ENCODE results near the gene OGT.
"Not testable (repeated sequence)": the region's sequence is repeated elsewhere in the genome, so short reads cannot be mapped to it uniquely, and the experiment has no call there.

Gene OGT

DNA sequence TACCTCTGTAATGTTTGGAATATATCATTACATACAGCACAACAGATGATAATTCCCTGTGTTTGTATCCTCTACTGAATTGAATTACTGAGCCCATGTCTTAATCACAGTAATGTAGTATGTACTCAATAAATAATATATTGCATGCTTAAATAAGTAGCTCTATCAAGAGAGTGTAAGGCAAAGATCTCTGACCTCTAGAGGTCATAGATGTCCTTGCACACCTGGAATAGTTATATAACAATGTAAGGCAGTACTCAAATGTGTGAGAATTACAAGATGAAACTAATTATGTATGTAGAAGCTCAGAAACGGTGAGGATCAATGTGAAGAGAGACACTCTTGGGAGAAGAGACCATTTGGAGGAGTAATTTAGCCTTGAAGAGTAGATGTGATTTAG is 31.0 kb downstream of the OGT start:
- Histone ChIP-seq H3K9me3 (ENCODE audit: low read depth, low read length) (no peaks in the 10 kb centered on the region), H3K9ac (ENCODE audit: insufficient read length) (no peak overlapping the region), H3K36me3 (ENCODE audit: insufficient read depth, low read length) (peaks cover 88% of the 10 kb centered on the region), H3K4me3 (no peak overlapping the region), H3K27ac (no peak overlapping the region)
- no peak for TF ChIP-seq POLR2AphosphoS5 (IDR thresholded peaks at IDR 0.05; ENCODE audit: borderline replicate concordance, low read depth, low read length)
- TF ChIP-seq EZH2 (IDR thresholded peaks at IDR 0.05): no peak
- TF ChIP-seq FOXP2 (optimal IDR thresholded peaks at IDR 0.05; ENCODE audit: control extremely low read depth, extremely low read length, insufficient read depth): no peak
- no peak for DNase-seq (ENCODE audit: low read depth, low spot score)

DNA sequence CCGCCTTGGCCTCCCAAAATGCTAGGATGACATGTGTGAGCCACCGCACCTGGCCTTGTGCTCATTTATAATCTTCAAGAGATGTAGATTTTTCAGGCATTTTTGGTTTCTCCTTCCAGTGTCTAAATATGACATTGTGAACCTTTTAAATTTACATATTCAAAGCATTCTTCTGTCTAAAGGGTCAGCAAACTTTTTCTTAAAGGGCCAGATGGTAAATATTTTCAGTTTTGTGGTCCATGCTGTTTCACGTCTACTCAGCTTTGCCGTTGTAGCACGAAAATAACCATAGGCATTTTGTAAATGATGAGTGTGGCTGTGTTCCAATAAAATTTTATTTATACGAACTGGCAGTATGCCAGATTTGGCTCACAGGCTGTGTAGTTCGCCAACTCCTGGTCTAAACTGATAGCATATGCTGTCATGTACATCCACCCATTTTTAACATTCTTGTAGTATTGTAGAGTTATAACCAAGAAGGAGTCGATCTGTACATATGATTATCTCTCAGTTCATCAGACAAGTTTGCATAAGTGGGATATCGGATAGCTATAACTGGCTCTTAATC is 32.7 kb downstream of the OGT start:
- TF ChIP-seq FOXP2 (optimal IDR thresholded peaks at IDR 0.05; ENCODE audit: control extremely low read depth, extremely low read length, insufficient read depth): no peak
- TF ChIP-seq POLR2AphosphoS5 (IDR thresholded peaks at IDR 0.05; ENCODE audit: borderline replicate concordance, low read depth, low read length): no peak
- no peak for TF ChIP-seq EZH2 (IDR thresholded peaks at IDR 0.05)
- Histone ChIP-seq H3K4me3 (no peak overlapping the region), H3K36me3 (ENCODE audit: insufficient read depth, low read length) (peaks cover 79% of the 10 kb centered on the region), H3K9ac (ENCODE audit: insufficient read length) (no peak overlapping the region), H3K9me3 (ENCODE audit: low read depth, low read length) (no peaks in the 10 kb centered on the region), H3K27ac (no peak overlapping the region)
- no peak for DNase-seq (ENCODE audit: low read depth, low spot score)

DNA sequence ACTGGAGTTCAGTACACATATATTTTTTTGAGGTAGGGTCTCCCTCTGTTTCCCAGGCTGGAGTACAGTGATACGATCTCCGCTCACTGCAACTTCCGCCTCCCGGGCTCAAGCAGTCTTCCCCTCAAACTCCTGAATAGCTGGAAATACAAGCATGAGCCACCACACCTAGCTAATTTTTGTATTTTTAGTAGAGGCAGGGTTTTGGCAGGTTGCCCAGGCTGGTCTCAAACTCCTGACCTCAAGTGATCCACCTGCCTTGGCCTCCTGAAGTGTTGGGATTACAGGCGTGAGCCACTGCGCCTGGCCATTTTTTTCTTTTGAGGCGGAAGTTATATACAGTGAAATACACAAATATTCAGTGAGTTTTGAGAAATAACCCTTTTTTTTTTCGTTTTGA is 38.5 kb downstream of the OGT start:
- not testable (repeated sequence) for H3K9me3 ChIP-seq (ENCODE audit: low read depth, low read length); H3K27ac ChIP-seq; H3K9ac ChIP-seq (ENCODE audit: insufficient read length); DNase-seq (ENCODE audit: low read depth, low spot score); H3K4me3 ChIP-seq
- H3K36me3 ChIP-seq (ENCODE audit: insufficient read depth, low read length): peaks cover 80% of the 10 kb centered on the region

DNA sequence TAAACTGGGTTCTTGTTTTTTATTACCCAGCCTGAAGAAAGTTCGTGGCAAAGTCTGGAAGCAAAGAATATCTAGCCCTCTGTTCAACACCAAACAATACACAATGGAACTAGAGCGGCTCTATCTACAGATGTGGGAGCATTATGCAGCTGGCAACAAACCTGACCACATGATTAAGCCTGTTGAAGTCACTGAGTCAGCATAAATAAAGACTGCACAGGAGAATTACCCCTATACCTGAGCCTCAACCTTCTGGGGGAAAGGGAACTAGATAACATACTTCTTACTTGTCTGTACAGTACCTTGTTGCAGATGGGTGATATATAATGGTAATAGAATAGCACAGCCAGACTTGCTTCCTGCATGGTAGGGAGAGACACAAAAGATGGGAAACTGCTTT is 40.7 kb downstream of the OGT start:
- H3K4me3 ChIP-seq: no peak overlapping the region
- H3K9ac ChIP-seq (ENCODE audit: insufficient read length): no peak overlapping the region
- DNase-seq (ENCODE audit: low read depth, low spot score): no peak
- peaks cover 69% of the 10 kb centered on the region for H3K36me3 ChIP-seq (ENCODE audit: insufficient read depth, low read length)
- H3K9me3 ChIP-seq (ENCODE audit: low read depth, low read length): no peaks in the 10 kb centered on the region
- no peak overlapping the region for H3K27ac ChIP-seq
- TF ChIP-seq POLR2AphosphoS5 (IDR thresholded peaks at IDR 0.05; ENCODE audit: borderline replicate concordance, low read depth, low read length) (no peak), FOXP2 (optimal IDR thresholded peaks at IDR 0.05; ENCODE audit: control extremely low read depth, extremely low read length, insufficient read depth) (no peak), EZH2 (IDR thresholded peaks at IDR 0.05) (no peak)

DNA sequence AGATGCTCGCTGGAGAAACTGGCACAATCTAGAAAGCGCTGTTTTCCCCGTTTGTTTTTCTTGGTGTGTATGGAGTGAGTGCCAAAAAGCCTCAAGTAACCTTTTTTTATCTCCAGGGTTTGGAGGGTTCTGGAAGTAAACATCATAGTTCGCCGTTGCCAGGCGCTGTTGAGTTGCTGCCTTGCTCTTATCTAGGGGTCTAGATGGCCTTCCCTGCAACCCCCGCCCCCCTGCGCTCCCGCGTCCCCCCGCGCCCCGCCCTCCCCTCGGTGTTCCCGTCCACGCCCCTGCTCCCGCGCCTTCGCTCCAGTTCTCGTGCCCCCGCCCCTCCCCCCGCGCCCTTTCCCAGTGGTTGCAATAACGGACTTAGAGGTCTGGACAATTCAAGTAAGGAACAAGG is 44.8 kb downstream of the OGT start:
- no peak overlapping the region for H3K9ac ChIP-seq (ENCODE audit: insufficient read length)
- H3K27ac ChIP-seq: no peak overlapping the region
- no peaks in the 10 kb centered on the region for H3K9me3 ChIP-seq (ENCODE audit: low read depth, low read length)
- H3K4me3 ChIP-seq: no peak overlapping the region
- DNase-seq (ENCODE audit: low read depth, low spot score): no peak
- H3K36me3 ChIP-seq (ENCODE audit: insufficient read depth, low read length): peaks cover 46% of the 10 kb centered on the region
- TF ChIP-seq FOXP2 (optimal IDR thresholded peaks at IDR 0.05; ENCODE audit: control extremely low read depth, extremely low read length, insufficient read depth) (no peak), EZH2 (IDR thresholded peaks at IDR 0.05) (no peak), POLR2AphosphoS5 (IDR thresholded peaks at IDR 0.05; ENCODE audit: borderline replicate concordance, low read depth, low read length) (no peak)

DNA sequence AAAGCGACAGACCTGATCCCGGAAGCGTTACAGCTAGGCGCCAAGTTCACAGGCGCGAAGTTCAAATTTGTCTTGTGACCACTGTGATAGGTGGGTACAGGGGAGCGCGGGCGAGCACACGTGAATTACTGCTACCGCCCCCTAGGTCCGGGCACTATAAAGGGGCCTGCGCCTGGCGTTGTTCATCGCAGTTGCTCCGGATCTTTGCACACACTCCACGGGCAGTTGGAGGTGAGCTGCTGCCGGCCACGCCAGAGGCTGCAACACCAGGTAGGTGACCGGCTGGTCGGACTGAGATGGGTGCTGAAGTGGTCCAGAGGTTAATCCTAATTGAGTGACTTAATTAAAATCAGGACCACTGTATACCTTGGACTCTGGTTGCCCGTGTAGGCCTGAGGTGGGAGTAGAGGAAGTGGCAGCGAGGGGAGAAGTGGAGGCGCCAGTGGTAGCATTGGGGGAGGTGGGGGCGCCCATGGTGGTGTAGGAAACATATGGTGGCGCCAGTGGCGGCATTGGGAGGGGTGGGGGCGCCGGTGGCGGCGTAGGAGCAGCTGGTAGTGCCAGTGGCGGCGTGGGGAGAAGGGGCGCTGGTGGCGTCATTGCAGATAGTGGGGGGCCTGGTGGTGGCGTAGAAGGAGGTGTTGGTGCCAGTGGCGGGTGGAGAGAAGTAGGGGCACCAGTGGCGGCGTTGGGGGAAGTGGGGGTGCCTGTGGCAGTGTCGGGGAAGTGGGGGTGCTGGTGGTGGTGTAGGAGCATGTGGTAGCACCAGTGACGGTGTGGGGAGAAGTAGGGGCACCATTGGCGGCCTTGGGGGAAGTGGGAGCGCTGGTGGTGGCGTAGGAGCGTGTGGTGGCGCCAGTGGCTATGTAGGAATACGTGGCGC is 45.6 kb downstream of the OGT start, which contains the start of gene GCNA:
TSS of gene GCNA (plus strand) at position 185 of the 883 bp plus-strand sequence. CDS start 2,385 bp downstream, outside the sequence.
- Histone ChIP-seq H3K27ac (no peak within 1 kb of the TSS), H3K36me3 (ENCODE audit: insufficient read depth, low read length) (peaks cover 38% of the 10 kb centered on the region), H3K9me3 (ENCODE audit: low read depth, low read length) (no peaks in the 10 kb centered on the region), H3K9ac (ENCODE audit: insufficient read length) (no peak within 1 kb of the TSS), H3K4me3 (no peak within 1 kb of the TSS)
- DNase-seq (ENCODE audit: low read depth, low spot score): no peak
- TF ChIP-seq POLR2AphosphoS5 (IDR thresholded peaks at IDR 0.05; ENCODE audit: borderline replicate concordance, low read depth, low read length) (no peak), FOXP2 (optimal IDR thresholded peaks at IDR 0.05; ENCODE audit: control extremely low read depth, extremely low read length, insufficient read depth) (no peak), EZH2 (IDR thresholded peaks at IDR 0.05) (no peak)

DNA sequence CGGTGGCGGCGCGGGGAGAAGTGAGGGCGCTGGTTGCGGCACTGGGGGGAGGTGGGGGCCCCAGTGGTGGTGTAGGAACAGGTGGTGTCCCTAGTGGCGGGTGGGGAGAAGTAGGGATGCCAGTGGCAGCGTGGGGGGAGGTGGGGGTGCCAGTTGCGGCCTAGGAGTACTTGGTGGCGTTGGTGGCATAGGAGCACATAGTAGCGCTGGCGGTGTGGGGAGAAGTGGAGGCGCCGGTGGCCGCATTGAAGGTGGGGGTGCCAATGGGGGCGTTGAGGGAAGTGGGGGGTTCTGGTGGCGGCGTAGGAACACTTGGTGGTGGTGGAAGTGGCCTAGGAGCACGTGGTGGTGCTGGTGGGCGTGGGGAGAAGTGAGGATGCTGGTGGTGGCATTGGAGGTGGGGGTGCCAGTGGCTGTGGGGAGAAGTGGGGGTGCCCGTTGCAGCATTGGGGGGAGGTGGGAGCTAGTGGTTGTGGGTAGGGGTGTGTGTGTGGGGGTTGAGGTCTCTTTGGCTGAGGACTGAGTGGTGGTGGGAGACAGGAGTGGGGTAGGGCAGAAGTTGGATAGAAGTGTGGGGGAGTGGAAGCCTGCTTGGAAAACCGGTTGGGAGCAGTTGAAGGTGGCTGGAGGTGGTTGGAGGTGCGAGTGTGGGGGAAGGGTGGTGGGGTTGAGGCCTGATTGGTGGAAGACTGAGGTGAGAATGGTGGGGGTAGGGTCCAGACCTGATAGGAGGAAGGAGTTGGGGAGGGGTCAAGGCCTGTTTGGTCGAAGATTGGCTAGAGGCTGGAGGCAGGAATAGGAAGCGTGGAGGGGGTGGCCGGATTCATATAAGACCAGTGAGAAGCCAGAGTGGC is 46.5 kb downstream of the OGT start:
- Histone ChIP-seq H3K9me3 (ENCODE audit: low read depth, low read length) (no peaks in the 10 kb centered on the region), H3K9ac (ENCODE audit: insufficient read length) (no peak overlapping the region), H3K4me3 (no peak overlapping the region), H3K36me3 (ENCODE audit: insufficient read depth, low read length) (peaks cover 29% of the 10 kb centered on the region), H3K27ac (no peak overlapping the region)
- no peak for DNase-seq (ENCODE audit: low read depth, low spot score)
- TF ChIP-seq EZH2 (IDR thresholded peaks at IDR 0.05) (no peak), POLR2AphosphoS5 (IDR thresholded peaks at IDR 0.05; ENCODE audit: borderline replicate concordance, low read depth, low read length) (no peak), FOXP2 (optimal IDR thresholded peaks at IDR 0.05; ENCODE audit: control extremely low read depth, extremely low read length, insufficient read depth) (no peak)

DNA sequence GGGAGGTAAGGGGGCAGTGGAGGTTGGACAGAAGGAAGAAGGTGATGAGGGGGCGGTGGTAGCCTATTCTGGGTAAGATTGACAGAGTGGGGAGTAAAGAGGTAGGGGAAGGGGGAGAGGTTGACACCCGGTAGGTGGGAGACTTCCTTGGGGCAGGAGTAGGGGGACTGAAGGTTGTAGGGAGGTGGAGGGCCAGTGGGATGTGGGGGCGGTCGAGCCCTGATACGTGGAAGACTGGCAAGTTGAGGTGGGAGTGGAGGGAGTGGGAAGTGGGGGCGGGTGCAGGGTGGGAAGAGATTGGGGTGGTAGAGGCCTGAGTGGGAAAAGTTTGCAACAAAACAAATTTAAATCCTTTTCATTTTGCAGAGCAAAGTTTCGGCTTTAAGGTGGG is 47.1 kb downstream of the OGT start:
- DNase-seq (ENCODE audit: low read depth, low spot score): no peak
- H3K9me3 ChIP-seq (ENCODE audit: low read depth, low read length): no peaks in the 10 kb centered on the region
- H3K27ac ChIP-seq: no peak overlapping the region
- H3K4me3 ChIP-seq: no peak overlapping the region
- peaks cover 23% of the 10 kb centered on the region for H3K36me3 ChIP-seq (ENCODE audit: insufficient read depth, low read length)
- TF ChIP-seq POLR2AphosphoS5 (IDR thresholded peaks at IDR 0.05; ENCODE audit: borderline replicate concordance, low read depth, low read length) (no peak), EZH2 (IDR thresholded peaks at IDR 0.05) (no peak), FOXP2 (optimal IDR thresholded peaks at IDR 0.05; ENCODE audit: control extremely low read depth, extremely low read length, insufficient read depth) (no peak)
- H3K9ac ChIP-seq (ENCODE audit: insufficient read length): no peak overlapping the region

Data from SK-N-MC (cell line).